IMR-90 (cell line): ENCODE results near the gene HOXB6. TPM values are rescaled to one million over a fixed set of nuclear protein-coding genes. Genes with fewer than 3 reads are reported as not detected.
A peak's percentile ranks its signal among the peaks of the same experiment; 100 is the strongest.

ENCODE experiments used
- ATAC-seq: fragments of 200-7000 bp; cut with Tn5 transposase; 2 replicates; pipeline ENCODE4 v1.9.1; 2020; ENCODE audit warnings: low read depth, mild to moderate bottlenecking, moderate library complexity
- BruUV-seq: library from RNA; stranded (reverse); fragments of 400-500 nt; replicated peaks from 2 replicates; lab custom pipeline; 2021; lab: Mats Ljungman, UMichigan
- CTCF ChIA-PET: fragments of 300-600 bp; formaldehyde crosslinking; extraction: SDS; loops from one replicate; lab custom pipeline; 2021; ENCODE audit warnings: antibody characterized with exemption; lab: Yijun Ruan, JAX
- POLR2A ChIA-PET: fragments of 300-600 bp; sonication (Branson Sonifier 250); formaldehyde crosslinking; loops from one replicate; lab custom pipeline; 2022; ENCODE audit warnings: antibody characterized with exemption; ENCODE audit not compliant: unreplicated experiment; lab: Charles Lee
- DNase-seq: peaks from one replicate; pipeline ENCODE4 v3.0.0; 2013
- H2AFZ ChIP-seq: replicated peaks from 2 replicates; pipeline ENCODE3; 2013; ENCODE audit warnings: low read length, mild to moderate bottlenecking; ENCODE audit not compliant: poor library complexity
- H2AK5ac ChIP-seq: 2 replicates; pipeline ENCODE4 v1.6.1; 2013; ENCODE audit warnings: low read depth, low read length, inconsistent platforms
- H2AK9ac ChIP-seq: replicated peaks from 2 replicates; pipeline ENCODE3; 2013; ENCODE audit warnings: mild to moderate bottlenecking, low read depth, low read length, moderate library complexity; ENCODE audit not compliant: poor library complexity
- H2BK120ac ChIP-seq: 2 replicates; pipeline ENCODE4 v1.6.1; 2013; ENCODE audit warnings: low read depth, low read length, inconsistent platforms
- H2BK15ac ChIP-seq: 3 replicates; pipeline ENCODE4 v1.6.1; 2013; ENCODE audit warnings: low read depth, low read length, inconsistent platforms
- H2BK20ac ChIP-seq: 2 replicates; pipeline ENCODE4 v1.6.1; 2013; ENCODE audit warnings: low read depth, mild to moderate bottlenecking, inconsistent platforms, low read length, moderate library complexity
- H2BK5ac ChIP-seq: 2 replicates; pipeline ENCODE4 v1.6.1; 2013; ENCODE audit warnings: mild to moderate bottlenecking, low read depth, low read length, inconsistent platforms; ENCODE audit not compliant: poor library complexity, severe bottlenecking
- H3K14ac ChIP-seq: replicated peaks from 2 replicates; pipeline ENCODE4 v1.6.1; 2013; ENCODE audit warnings: low read depth, low read length, inconsistent platforms
- H3K18ac ChIP-seq: 2 replicates; pipeline ENCODE4 v1.6.1; 2013; ENCODE audit warnings: low read depth, low read length, control low read depth
- H3K23ac ChIP-seq: 2 replicates; pipeline ENCODE4 v1.6.1; 2013; ENCODE audit warnings: low read depth, low read length, inconsistent platforms
- H3K27ac ChIP-seq: 2 replicates; pipeline ENCODE4 v1.5.1; 2013; ENCODE audit warnings: mild to moderate bottlenecking, control low read depth, low read length; ENCODE audit not compliant: insufficient read depth
- H3K27me3 ChIP-seq: 2 replicates; pipeline ENCODE4 v1.6.1; 2013; ENCODE audit warnings: low read length; ENCODE audit not compliant: control insufficient read depth, insufficient read depth
- H3K36me3 ChIP-seq: 2 replicates; pipeline ENCODE4 v1.6.1; 2013; ENCODE audit warnings: low read length, mixed read lengths; ENCODE audit not compliant: control insufficient read depth, insufficient read depth
- H3K4ac ChIP-seq: 2 replicates; pipeline ENCODE4 v1.6.1; 2013; ENCODE audit warnings: low read depth, low read length, inconsistent platforms
- H3K4me1 ChIP-seq: 2 replicates; pipeline ENCODE4 v1.6.1; 2013; ENCODE audit warnings: low read length, mixed read lengths; ENCODE audit not compliant: control insufficient read depth, insufficient read depth
- H3K4me2 ChIP-seq: 2 replicates; pipeline ENCODE4 v1.6.1; 2013; ENCODE audit warnings: low read depth, mild to moderate bottlenecking, control low read depth, low read length, moderate library complexity
- H3K4me3 ChIP-seq: 2 replicates; pipeline ENCODE4 v1.5.1; 2013; ENCODE audit warnings: low read depth, mild to moderate bottlenecking, control low read depth, low read length, moderate library complexity; ENCODE audit not compliant: insufficient read depth
- H3K56ac ChIP-seq: 2 replicates; pipeline ENCODE4 v1.6.1; 2013; ENCODE audit warnings: low read length, inconsistent platforms; ENCODE audit not compliant: insufficient read depth; ENCODE audit errors: extremely low read depth
- H3K79me1 ChIP-seq, 2 experiments: 2 replicates each; pipeline ENCODE4 v1.6.1; 2013; ENCODE audit warnings: low read length in 2 of 2, inconsistent platforms in 1 of 2, low read depth in 1 of 2
- H3K9ac ChIP-seq: 2 replicates; pipeline ENCODE4 v1.6.1; 2013; ENCODE audit warnings: low read depth, low read length, control low read depth
- H3K9me1 ChIP-seq: 2 replicates; pipeline ENCODE4 v1.6.1; 2013; ENCODE audit warnings: low read length, inconsistent platforms; ENCODE audit not compliant: insufficient read depth
- H3K9me3 ChIP-seq: 2 replicates; pipeline ENCODE4 v1.6.1; 2013; ENCODE audit warnings: low read length; ENCODE audit not compliant: control insufficient read depth, insufficient read depth
- H4K20me1 ChIP-seq: 2 replicates; pipeline ENCODE4 v1.6.1; 2013; ENCODE audit warnings: low read length, inconsistent platforms; ENCODE audit not compliant: insufficient read depth
- H4K5ac ChIP-seq: 2 replicates; pipeline ENCODE4 v1.6.1; 2013; ENCODE audit warnings: mild to moderate bottlenecking, low read depth, low read length, control low read depth
- H4K8ac ChIP-seq, 2 experiments: 2 replicates each; pipeline ENCODE4 v1.6.1; 2013; ENCODE audit warnings: low read depth in 2 of 2, low read length in 2 of 2, control low read depth in 1 of 2, inconsistent platforms in 1 of 2
- H4K91ac ChIP-seq: 2 replicates; pipeline ENCODE4 v1.6.1; 2013; ENCODE audit warnings: low read depth, low read length, inconsistent platforms; ENCODE audit not compliant: insufficient read depth
- BHLHE40 ChIP-seq: fragments of 150-350 bp; IDR thresholded peaks from 2 replicates; pipeline ENCODE4 v1.6.1; 2016; ENCODE audit warnings: mild to moderate bottlenecking, low read depth, low read length
- CEBPB ChIP-seq: IDR thresholded peaks from 2 replicates; pipeline ENCODE4 v1.6.1; 2012; ENCODE audit warnings: low read depth, low read length, improper control_type of control experiment
- CHD1 ChIP-seq: IDR thresholded peaks from 2 replicates; pipeline ENCODE4 v1.6.1; 2012; ENCODE audit warnings: low read depth, low read length, improper control_type of control experiment
- FOS ChIP-seq: fragments of 150-350 bp; IDR thresholded peaks from 2 replicates; pipeline ENCODE4 v1.6.1; 2016; ENCODE audit warnings: low read depth, low read length
- MAFK ChIP-seq: IDR thresholded peaks from 2 replicates; pipeline ENCODE4 v1.6.1; 2012; ENCODE audit warnings: low read depth, low read length, improper control_type of control experiment
- MAZ ChIP-seq: IDR thresholded peaks from 2 replicates; pipeline ENCODE4 v1.6.1; 2012; ENCODE audit warnings: low read depth, mild to moderate bottlenecking, low read length, improper control_type of control experiment, moderate library complexity, borderline replicate concordance
- MXI1 ChIP-seq: IDR thresholded peaks from 2 replicates; pipeline ENCODE4 v1.6.1; 2012; ENCODE audit warnings: low read depth, mild to moderate bottlenecking, low read length, moderate library complexity, borderline replicate concordance
- NFE2L2 ChIP-seq: fragments of 150-350 bp; IDR thresholded peaks from 2 replicates; pipeline ENCODE4 v1.6.1; 2016; ENCODE audit warnings: low read depth, mild to moderate bottlenecking, low read length
- POLR2A ChIP-seq: IDR thresholded peaks from 2 replicates; pipeline ENCODE4 v1.6.1; 2012; ENCODE audit warnings: mild to moderate bottlenecking, low read depth, low read length
- RAD21 ChIP-seq: IDR thresholded peaks from 2 replicates; pipeline ENCODE4 v1.6.1; 2012; ENCODE audit warnings: low read length, improper control_type of control experiment
- RCOR1 ChIP-seq: IDR thresholded peaks from 2 replicates; pipeline ENCODE4 v1.6.1; 2012; ENCODE audit warnings: mild to moderate bottlenecking, low read length, improper control_type of control experiment; ENCODE audit not compliant: insufficient replicate concordance
- RFX5 ChIP-seq: IDR thresholded peaks from 2 replicates; pipeline ENCODE4 v1.8.0; 2012; ENCODE audit warnings: low read depth, mild to moderate bottlenecking, low read length, moderate library complexity
- SMC3 ChIP-seq: fragments of 150-350 bp; IDR thresholded peaks from 2 replicates; pipeline ENCODE4 v1.6.1; 2016; ENCODE audit warnings: low read depth, mild to moderate bottlenecking, antibody characterized with exemption, low read length, moderate library complexity
- WGBS, 2 experiments: methylation state at CpG; one replicate each; pipeline versions ENCODE4 v1.1.5 to v1.1.7; 2013; ENCODE audit warnings: missing lambda C conversion rate in 2 of 2; ENCODE audit not compliant: insufficient read length in 1 of 2; ENCODE audit errors: extremely low coverage in 2 of 2; 5-methylcytosine and 5-hydroxymethylcytosine counted together
- dilution Hi-C: fragments of 300-500 bp; cut with HindIII; formaldehyde crosslinking; loops from one replicate; pipeline ENCODE4 v1.14.3; 2018; ENCODE audit warnings: low sequenced_read_pairs; ENCODE audit not compliant: unreplicated experiment
- in situ Hi-C: fragments of 300-500 bp; cut with MboI; formaldehyde crosslinking; loops from 3 replicates; pipeline ENCODE4 v1.14.3; 2019; ENCODE audit warnings: low sequenced_read_pairs, inconsistent platforms, mixed read lengths
- intact Hi-C: fragments of 100-400 bp; cut with micrococcal nuclease; formaldehyde crosslinking; loops from 2 replicates; pipeline ENCODE4 v1.10.0; 2022
- polyA plus RNA-seq, 3 experiments: library from polyadenylated mRNA; depleted of rRNA; stranded (reverse); fragments of >200 nt; gene quantifications; 2 replicates each; pipeline ENCODE4 v1.2.3, GENCODE V29; 2012; ENCODE audit warnings: low replicate concordance in 1 of 3
- total RNA-seq: library from RNA; depleted of rRNA; stranded (reverse); fragments of >200 nt; gene quantifications from 2 replicates; pipeline ENCODE4 v1.2.3, GENCODE V29; 2012
- TF ChIP-seq, protein P1 (sequence below): conservative IDR thresholded peaks from 2 replicates; pipeline ENCODE4 v1.5.1; 2012; ENCODE audit warnings: mild to moderate bottlenecking, low read depth, low read length, improper control_type of control experiment
- TF ChIP-seq, protein P2 (sequence below): fragments of 150-350 bp; IDR thresholded peaks from 2 replicates; pipeline ENCODE4 v1.6.1; 2016; ENCODE audit warnings: low read depth, mild to moderate bottlenecking, low read length, moderate library complexity, borderline replicate concordance

The HOXB6 gene
- total and polyA plus RNA-seq, 2 of the 4 experiments (the other 2 are of a cell fraction) = 11.1 to 42.2 TPM

GRCh38 chr17:48559840-48560817 is 44.7 kb downstream of the HOXB6 start:
- peak overlapping the region; percentile 91 for H2AK9ac ChIP-seq
- H3K18ac ChIP-seq = peak overlapping the region; percentile 89
- dilution Hi-C loops (no loop called here), in situ Hi-C loops (no loop called here), intact Hi-C loops (no loop called here)
- H4K5ac ChIP-seq = peak overlapping the region; percentile 95
- peak overlapping the region; percentile 98 for H3K4ac ChIP-seq
- H4K8ac ChIP-seq = peak overlapping the region; percentile 62 to 74
- peak overlapping the region; percentile 66 for H3K14ac ChIP-seq
- H2AK5ac ChIP-seq = peak overlapping the region; percentile 81
- peak overlapping the region; percentile 95 for H2BK5ac ChIP-seq
- no CpG with 5 or more reads among the region's 14 CpGs for WGBS, 2 experiments
- no peak for ATAC-seq
- peak overlapping the region; percentile 99 for H3K23ac ChIP-seq
- peaks cover 21% of the 10 kb centered on the region for H4K20me1 ChIP-seq
- H3K79me1 ChIP-seq = peaks cover 0 to 12% of the 10 kb centered on the region in 2 experiments; a peak in 1 of 4 replicates
- BruUV-seq = no TSS peak
- peak overlapping the region; percentile 87 for H2BK120ac ChIP-seq
- ChIA-PET POLR2A (interaction anchor here (0.6 to 0.9 kb wide), 5 partner anchors 14 to 538 kb away, joined by 3 to 10 read pairs (median 5); no protein-coding TSS in a partner anchor), CTCF (interaction anchor here (1.0 kb wide), 1 partner anchor 208 kb away, joined by 3 read pairs; no protein-coding TSS in a partner anchor)
- H3K4me1 ChIP-seq = peaks cover 69% of the 10 kb centered on the region
- H2AFZ ChIP-seq = peak overlapping the region; percentile 60
- H3K4me3 ChIP-seq = no peak overlapping the region
- H2BK20ac ChIP-seq = peak overlapping the region; percentile 66
- peak overlapping the region; percentile 68 for H4K91ac ChIP-seq
- peak overlapping the region; percentile 91; the same call in 1 of the 2 replicates for H3K56ac ChIP-seq
- H3K4me2 ChIP-seq = peak overlapping the region; percentile 92
- H2BK15ac ChIP-seq = peak overlapping the region; percentile 61; the same call in 2 of the 3 replicates
- no peak for DNase-seq
- peaks cover 30% of the 10 kb centered on the region; the same call in 1 of the 2 replicates for H3K36me3 ChIP-seq
- peaks cover 4% of the 10 kb centered on the region for H3K9me1 ChIP-seq
- H3K27ac ChIP-seq = peak overlapping the region; percentile 93
- peak overlapping the region; percentile 95 for H3K9ac ChIP-seq
- no peaks in the 10 kb centered on the region for H3K27me3 ChIP-seq
- H3K9me3 ChIP-seq = no peaks in the 10 kb centered on the region
- TF ChIP-seq CEBPB (no peak), MAZ (no peak), BHLHE40 (no peak), MAFK (no peak), CHD1 (no peak), MXI1 (no peak), RAD21 (no peak), RFX5 (no peak), FOS (no peak), RCOR1 (no peak), NFE2L2 (no peak), POLR2A (no peak), SMC3 (no peak)
- TF ChIP-seq, protein P1, sequence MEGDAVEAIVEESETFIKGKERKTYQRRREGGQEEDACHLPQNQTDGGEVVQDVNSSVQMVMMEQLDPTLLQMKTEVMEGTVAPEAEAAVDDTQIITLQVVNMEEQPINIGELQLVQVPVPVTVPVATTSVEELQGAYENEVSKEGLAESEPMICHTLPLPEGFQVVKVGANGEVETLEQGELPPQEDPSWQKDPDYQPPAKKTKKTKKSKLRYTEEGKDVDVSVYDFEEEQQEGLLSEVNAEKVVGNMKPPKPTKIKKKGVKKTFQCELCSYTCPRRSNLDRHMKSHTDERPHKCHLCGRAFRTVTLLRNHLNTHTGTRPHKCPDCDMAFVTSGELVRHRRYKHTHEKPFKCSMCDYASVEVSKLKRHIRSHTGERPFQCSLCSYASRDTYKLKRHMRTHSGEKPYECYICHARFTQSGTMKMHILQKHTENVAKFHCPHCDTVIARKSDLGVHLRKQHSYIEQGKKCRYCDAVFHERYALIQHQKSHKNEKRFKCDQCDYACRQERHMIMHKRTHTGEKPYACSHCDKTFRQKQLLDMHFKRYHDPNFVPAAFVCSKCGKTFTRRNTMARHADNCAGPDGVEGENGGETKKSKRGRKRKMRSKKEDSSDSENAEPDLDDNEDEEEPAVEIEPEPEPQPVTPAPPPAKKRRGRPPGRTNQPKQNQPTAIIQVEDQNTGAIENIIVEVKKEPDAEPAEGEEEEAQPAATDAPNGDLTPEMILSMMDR = no peak
- TF ChIP-seq, protein P2, sequence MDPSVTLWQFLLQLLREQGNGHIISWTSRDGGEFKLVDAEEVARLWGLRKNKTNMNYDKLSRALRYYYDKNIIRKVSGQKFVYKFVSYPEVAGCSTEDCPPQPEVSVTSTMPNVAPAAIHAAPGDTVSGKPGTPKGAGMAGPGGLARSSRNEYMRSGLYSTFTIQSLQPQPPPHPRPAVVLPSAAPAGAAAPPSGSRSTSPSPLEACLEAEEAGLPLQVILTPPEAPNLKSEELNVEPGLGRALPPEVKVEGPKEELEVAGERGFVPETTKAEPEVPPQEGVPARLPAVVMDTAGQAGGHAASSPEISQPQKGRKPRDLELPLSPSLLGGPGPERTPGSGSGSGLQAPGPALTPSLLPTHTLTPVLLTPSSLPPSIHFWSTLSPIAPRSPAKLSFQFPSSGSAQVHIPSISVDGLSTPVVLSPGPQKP = no peak
